OCI-LY7 (cell line): ENCODE results near the gene GRIP1.
A peak's percentile ranks its signal among the peaks of the same experiment; 100 is the strongest.

Experiments
- EZH2phosphoT487 ChIP-seq: fragments of 200-600 bp; sonication (generic); IDR thresholded peaks from 2 replicates; pipeline ENCODE4 v1.6.1; 2018; ENCODE audit warnings: low read depth, borderline replicate concordance, mild to moderate bottlenecking, mixed run types, antibody characterized with exemption, low read length, moderate library complexity, mixed read lengths
- TF ChIP-seq, protein P1 (sequence below): fragments of 200-600 bp; sonication (generic); conservative IDR thresholded peaks from 2 replicates; pipeline ENCODE4 v1.5.1; 2014; ENCODE audit warnings: mild to moderate bottlenecking, antibody characterized with exemption, low read length, moderate library complexity, mixed read lengths

DNA sequence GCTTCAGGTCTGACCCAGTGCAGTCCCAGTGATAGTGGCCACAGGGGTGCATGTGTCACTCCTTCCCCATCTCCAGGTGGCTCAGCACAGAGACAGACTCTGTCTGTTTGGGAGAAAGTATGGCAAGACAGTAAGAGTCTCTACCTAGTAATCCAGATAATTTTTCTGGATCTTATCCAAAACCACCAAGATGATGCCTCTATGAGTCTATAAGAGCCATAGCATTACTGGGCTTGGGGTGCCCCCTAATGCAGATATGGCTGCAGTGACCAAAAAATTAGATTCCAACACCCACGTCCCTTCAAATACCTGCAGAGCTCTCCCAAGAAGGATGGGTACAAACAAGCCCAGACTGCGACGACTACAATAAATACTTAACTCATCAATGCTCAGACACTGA, 123.8 kb downstream of the GRIP1 start:
- TF ChIP-seq, protein P1, sequence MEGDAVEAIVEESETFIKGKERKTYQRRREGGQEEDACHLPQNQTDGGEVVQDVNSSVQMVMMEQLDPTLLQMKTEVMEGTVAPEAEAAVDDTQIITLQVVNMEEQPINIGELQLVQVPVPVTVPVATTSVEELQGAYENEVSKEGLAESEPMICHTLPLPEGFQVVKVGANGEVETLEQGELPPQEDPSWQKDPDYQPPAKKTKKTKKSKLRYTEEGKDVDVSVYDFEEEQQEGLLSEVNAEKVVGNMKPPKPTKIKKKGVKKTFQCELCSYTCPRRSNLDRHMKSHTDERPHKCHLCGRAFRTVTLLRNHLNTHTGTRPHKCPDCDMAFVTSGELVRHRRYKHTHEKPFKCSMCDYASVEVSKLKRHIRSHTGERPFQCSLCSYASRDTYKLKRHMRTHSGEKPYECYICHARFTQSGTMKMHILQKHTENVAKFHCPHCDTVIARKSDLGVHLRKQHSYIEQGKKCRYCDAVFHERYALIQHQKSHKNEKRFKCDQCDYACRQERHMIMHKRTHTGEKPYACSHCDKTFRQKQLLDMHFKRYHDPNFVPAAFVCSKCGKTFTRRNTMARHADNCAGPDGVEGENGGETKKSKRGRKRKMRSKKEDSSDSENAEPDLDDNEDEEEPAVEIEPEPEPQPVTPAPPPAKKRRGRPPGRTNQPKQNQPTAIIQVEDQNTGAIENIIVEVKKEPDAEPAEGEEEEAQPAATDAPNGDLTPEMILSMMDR = peak; percentile 29; the same call in 1 of the 2 replicates
- TF ChIP-seq EZH2phosphoT487 = no peak
